OCI-LY1 (cell line): Measurements from ENCODE around the gene HES5.
A peak's percentile ranks its signal among the peaks of the same experiment; 100 is the strongest.

Experiments
- H2AFZ ChIP-seq: fragments of 200-600 bp; sonication (generic), shearing (Covaris generic); 2 replicates; pipeline ENCODE4 v1.6.0; 2014; ENCODE audit warnings: antibody characterized with exemption, mild to moderate bottlenecking, low read length
- H3F3A ChIP-seq: fragments of 200-600 bp; sonication (generic), shearing (Covaris generic); 2 replicates; pipeline ENCODE4 v1.6.0; 2014; ENCODE audit warnings: mild to moderate bottlenecking, antibody characterized with exemption, low read length, moderate library complexity; ENCODE audit not compliant: insufficient read depth
- H3K27ac ChIP-seq: fragments of 200-600 bp; sonication (generic); 2 replicates; pipeline ENCODE4 v1.5.1; 2014; ENCODE audit warnings: low read length, mixed run types, mild to moderate bottlenecking, low read depth; ENCODE audit not compliant: poor library complexity, severe bottlenecking
- H3K27me3 ChIP-seq: fragments of 200-600 bp; sonication (generic); 2 replicates; pipeline ENCODE4 v1.6.0; 2014; ENCODE audit warnings: antibody characterized with exemption, mild to moderate bottlenecking, low read length, moderate library complexity; ENCODE audit not compliant: insufficient read depth
- H3K36me3 ChIP-seq: fragments of 200-600 bp; sonication (generic); 2 replicates; pipeline ENCODE4 v1.6.1; 2014; ENCODE audit warnings: mild to moderate bottlenecking, antibody characterized with exemption, low read length, moderate library complexity, mixed read lengths; ENCODE audit not compliant: insufficient read depth
- H3K4me1 ChIP-seq: fragments of 200-600 bp; sonication (generic); 2 replicates; pipeline ENCODE4 v1.5.1; 2014; ENCODE audit warnings: mild to moderate bottlenecking, low read length, moderate library complexity; ENCODE audit not compliant: insufficient read depth, severe bottlenecking
- H3K4me2 ChIP-seq: fragments of 200-600 bp; sonication (generic), shearing (Covaris generic); 2 replicates; pipeline ENCODE4 v1.6.1; 2014; ENCODE audit warnings: low read length
- H3K4me3 ChIP-seq: fragments of 200-600 bp; sonication (generic); 2 replicates; pipeline ENCODE4 v1.5.1; 2014; ENCODE audit warnings: low read length, low read depth, mild to moderate bottlenecking, mixed read lengths; ENCODE audit not compliant: poor library complexity, severe bottlenecking
- H3K79me2 ChIP-seq: fragments of 200-600 bp; shearing (Covaris generic); 2 replicates; pipeline ENCODE4 v1.6.1; 2016; ENCODE audit warnings: mixed run types, low read length, mixed read lengths; ENCODE audit not compliant: insufficient read depth
- H3K9ac ChIP-seq: fragments of 200-600 bp; sonication (generic), shearing (Covaris generic); 2 replicates; pipeline ENCODE4 v1.6.1; 2014; ENCODE audit warnings: mild to moderate bottlenecking, low read length, mixed read lengths
- H3K9me2 ChIP-seq: fragments of 200-600 bp; sonication (generic), shearing (Covaris generic); 2 replicates; pipeline ENCODE4 v1.6.1; 2014; ENCODE audit warnings: low read depth, mild to moderate bottlenecking, low read length, mixed read lengths
- H3K9me3 ChIP-seq: fragments of 200-600 bp; shearing (Covaris generic); 2 replicates; pipeline ENCODE4 v1.6.1; 2014; ENCODE audit warnings: low read length, mixed read lengths
- H4K20me1 ChIP-seq: fragments of 200-600 bp; sonication (generic), shearing (Covaris generic); 2 replicates; pipeline ENCODE4 v1.6.0; 2016; ENCODE audit warnings: mild to moderate bottlenecking, low read length; ENCODE audit not compliant: insufficient read depth
- EZH2 ChIP-seq: fragments of 200-600 bp; sonication (generic), shearing (Covaris generic); IDR thresholded peaks from 2 replicates; pipeline ENCODE4 v1.8.0; 2017; ENCODE audit warnings: borderline replicate concordance, mixed run types, mild to moderate bottlenecking, antibody characterized with exemption, low read length, moderate library complexity, mixed read lengths
- TF ChIP-seq, protein P1 (sequence below): fragments of 200-600 bp; sonication (generic), shearing (Covaris generic); IDR thresholded peaks from 2 replicates; pipeline ENCODE4 v1.5.1; 2017; ENCODE audit warnings: mild to moderate bottlenecking, antibody characterized with exemption, low read length, moderate library complexity, mixed read lengths

Gene HES5

DNA sequence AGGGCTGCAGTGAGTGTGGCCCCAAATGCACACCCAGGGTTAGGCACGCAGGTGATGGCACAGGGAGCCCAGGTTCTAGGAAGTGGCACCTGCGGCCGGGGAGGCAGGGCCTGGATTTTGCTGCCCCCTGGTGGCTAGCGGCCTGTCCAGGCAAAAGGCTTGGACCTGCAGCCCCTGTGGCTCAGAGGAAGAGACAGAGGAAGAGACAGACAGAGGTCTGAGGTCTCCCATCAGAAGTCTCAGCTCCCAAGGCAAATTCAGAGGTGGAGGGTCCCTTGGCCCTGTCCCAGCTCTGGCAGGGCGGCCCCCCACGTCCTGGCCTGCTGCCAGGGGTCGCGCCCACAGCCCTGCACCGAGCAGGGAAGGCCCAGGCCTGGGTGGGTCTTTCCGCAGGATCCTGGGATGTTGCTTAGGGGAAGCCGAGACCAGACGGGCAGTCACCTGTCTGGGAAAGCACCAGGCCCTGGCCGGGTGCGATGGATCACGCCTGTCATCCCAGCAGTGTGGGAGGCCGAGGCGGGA is 18.1 kb upstream of the HES5 start:
- peak overlapping the region; percentile 60 for H3K9ac ChIP-seq

DNA sequence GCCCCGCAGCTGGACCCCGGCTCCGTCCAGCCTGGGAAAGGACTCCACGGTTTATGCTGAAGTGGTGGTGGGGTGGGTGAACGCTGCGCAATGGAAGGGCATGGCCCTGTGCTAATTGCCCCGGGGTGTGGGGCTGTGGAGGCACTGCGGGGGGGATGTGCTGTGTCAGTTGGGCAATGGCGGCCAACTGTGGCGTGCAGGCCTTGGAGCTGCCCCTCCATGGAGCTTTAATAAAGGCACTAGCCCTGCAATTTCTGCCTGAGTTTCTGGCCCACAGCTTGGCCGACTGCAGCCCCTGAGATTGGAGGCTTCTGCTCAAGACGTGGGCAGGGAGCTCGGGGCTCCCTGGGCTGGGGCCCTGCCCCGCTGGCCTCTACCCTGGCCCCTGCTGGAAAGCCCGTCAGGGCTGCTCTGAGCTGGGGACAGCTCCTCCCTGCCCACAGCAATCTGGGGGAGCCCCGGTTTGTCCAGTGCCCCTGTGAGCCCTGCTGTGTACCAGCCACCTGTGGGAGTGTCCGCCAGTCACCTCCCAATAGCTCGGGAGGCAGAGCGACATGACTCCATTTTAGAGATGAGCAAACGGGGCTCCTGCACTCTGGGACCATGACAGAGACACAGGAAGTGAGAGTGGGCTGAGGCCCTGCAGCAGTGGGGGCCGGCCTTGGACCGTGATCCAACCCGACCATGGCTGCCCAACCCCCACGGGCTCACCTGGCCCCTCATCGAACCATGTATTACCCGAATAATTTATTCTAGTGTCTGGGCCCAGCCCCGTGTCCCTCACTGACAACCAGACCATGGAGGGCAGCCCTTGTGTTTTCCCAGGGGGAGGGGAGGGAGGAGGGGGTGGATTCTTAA is 17.4 kb upstream of the HES5 start:
- Histone ChIP-seq H3K4me2 (peak overlapping the region; percentile 77), H3K9me2 (no peaks in the 10 kb centered on the region), H3K27ac (peak overlapping the region; percentile 89), H3K36me3 (no peaks in the 10 kb centered on the region), H3K9ac (peak overlapping the region; percentile 60), H3K27me3 (no peaks in the 10 kb centered on the region), H3F3A (no peaks in the 10 kb centered on the region), H2AFZ (no peak overlapping the region), H4K20me1 (no peaks in the 10 kb centered on the region), H3K4me1 (peaks cover 34% of the 10 kb centered on the region), H3K9me3 (no peaks in the 10 kb centered on the region), H3K79me2 (no peaks in the 10 kb centered on the region), H3K4me3 (peak overlapping the region; percentile 67)
- no peak for TF ChIP-seq EZH2
- TF ChIP-seq, protein P1, sequence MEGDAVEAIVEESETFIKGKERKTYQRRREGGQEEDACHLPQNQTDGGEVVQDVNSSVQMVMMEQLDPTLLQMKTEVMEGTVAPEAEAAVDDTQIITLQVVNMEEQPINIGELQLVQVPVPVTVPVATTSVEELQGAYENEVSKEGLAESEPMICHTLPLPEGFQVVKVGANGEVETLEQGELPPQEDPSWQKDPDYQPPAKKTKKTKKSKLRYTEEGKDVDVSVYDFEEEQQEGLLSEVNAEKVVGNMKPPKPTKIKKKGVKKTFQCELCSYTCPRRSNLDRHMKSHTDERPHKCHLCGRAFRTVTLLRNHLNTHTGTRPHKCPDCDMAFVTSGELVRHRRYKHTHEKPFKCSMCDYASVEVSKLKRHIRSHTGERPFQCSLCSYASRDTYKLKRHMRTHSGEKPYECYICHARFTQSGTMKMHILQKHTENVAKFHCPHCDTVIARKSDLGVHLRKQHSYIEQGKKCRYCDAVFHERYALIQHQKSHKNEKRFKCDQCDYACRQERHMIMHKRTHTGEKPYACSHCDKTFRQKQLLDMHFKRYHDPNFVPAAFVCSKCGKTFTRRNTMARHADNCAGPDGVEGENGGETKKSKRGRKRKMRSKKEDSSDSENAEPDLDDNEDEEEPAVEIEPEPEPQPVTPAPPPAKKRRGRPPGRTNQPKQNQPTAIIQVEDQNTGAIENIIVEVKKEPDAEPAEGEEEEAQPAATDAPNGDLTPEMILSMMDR = no peak

More for the DNA sequence above, 18.1 kb upstream of the HES5 start:
- H3K4me3 ChIP-seq = peak overlapping the region; percentile 67
- H4K20me1 ChIP-seq = no peaks in the 10 kb centered on the region
- no peak overlapping the region for H2AFZ ChIP-seq
- H3K9me3 ChIP-seq = no peaks in the 10 kb centered on the region
- peak overlapping the region; percentile 77 for H3K4me2 ChIP-seq
- TF ChIP-seq, protein P1 = peak; percentile 90
- TF ChIP-seq EZH2 = no peak
- H3F3A ChIP-seq = no peaks in the 10 kb centered on the region
- H3K79me2 ChIP-seq = no peaks in the 10 kb centered on the region
- no peaks in the 10 kb centered on the region for H3K36me3 ChIP-seq
- H3K9me2 ChIP-seq = no peaks in the 10 kb centered on the region
- peak overlapping the region; percentile 89 for H3K27ac ChIP-seq
- no peaks in the 10 kb centered on the region for H3K27me3 ChIP-seq
- peaks cover 34% of the 10 kb centered on the region for H3K4me1 ChIP-seq

DNA sequence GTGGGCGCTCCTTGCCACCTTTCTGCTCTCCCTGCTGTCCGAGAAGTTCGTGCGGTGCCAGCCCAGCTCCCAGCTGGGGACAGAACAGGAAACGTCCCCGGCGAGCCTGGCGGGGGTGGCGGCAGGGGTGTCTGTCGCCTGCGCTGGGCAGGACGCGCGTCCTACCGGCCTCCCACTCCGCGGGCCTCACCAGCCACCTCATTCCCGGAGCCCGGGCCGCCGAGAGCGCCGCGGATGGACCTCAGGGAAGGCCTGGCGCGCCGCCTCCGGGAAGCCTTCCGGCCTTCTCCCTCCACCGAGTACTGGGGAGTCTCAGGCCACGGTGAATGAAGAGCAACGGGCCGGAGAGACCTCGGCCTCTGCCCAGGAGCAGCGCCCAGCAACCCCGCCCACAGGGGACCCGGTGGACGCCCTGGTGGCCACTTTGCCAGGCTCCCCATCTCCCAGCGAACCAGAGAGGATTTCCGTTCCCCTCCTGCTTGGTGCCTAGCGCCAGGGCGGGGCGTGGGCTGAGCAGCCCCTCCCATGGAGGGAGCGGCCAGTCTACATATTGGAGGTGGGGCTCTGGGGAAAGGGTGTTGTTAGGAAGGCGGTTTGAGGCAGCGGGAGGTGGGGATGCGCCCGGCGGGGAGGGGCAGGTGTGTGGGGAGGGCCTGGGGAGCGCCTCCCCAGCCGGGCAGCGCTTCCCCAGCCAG is 16.6 kb upstream of the HES5 start:
- Histone ChIP-seq H3K9ac (peak overlapping the region; percentile 60), H3K9me3 (no peaks in the 10 kb centered on the region), H3K9me2 (no peaks in the 10 kb centered on the region), H3K27me3 (no peaks in the 10 kb centered on the region), H3F3A (no peaks in the 10 kb centered on the region), H3K36me3 (no peaks in the 10 kb centered on the region), H3K4me3 (peak overlapping the region; percentile 67), H3K27ac (peak overlapping the region; percentile 89), H3K4me1 (peaks cover 34% of the 10 kb centered on the region), H3K79me2 (no peaks in the 10 kb centered on the region), H4K20me1 (no peaks in the 10 kb centered on the region), H3K4me2 (peak overlapping the region; percentile 77), H2AFZ (no peak overlapping the region)
- no peak for TF ChIP-seq EZH2
- TF ChIP-seq, protein P1 = no peak
